UCSD-AML1 (cell line): ENCODE data around the gene CCL2.

ENCODE experiments used
- DNase-seq: peaks from one replicate; lab custom pipeline; 2025; ENCODE audit not compliant: unreplicated experiment; lab: John Stamatoyannopoulos, UW

CCL2 gene

DNA sequence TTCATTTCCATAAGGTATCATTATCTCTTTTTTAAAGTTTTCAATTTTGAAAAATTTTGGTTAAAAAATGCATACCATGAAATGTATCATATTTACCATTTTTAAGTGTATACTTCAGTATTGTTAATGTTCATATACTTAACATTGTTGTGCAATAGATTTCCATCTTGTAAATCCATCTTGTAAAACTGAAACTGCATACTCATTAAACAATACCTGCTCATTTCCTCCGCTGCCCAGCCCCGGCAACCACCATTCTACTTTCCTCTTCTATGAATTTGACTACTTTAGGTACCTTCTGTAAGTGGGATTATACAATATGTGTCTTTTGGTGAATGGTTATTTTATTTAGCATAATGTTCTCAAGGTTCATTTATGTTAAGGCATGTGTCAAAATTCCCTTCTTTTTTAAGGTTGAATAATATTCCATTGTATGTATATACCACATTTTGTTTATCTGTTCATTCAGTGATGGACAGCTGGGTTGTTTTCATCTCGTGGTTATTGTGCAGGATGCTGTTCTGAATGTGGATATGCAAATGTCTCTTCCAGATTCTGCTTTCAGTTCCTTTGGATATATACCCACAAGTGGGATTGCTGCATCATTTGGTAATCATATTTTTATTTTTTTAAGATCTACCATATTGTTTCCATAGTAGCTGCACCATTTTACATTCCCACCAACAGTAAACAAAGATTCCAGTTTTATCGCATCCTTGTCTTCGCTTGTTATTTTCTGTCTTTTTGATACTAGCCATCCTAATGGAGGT, 6.7 kb downstream of the CCL2 start:
- DNase-seq: no peak

DNA sequence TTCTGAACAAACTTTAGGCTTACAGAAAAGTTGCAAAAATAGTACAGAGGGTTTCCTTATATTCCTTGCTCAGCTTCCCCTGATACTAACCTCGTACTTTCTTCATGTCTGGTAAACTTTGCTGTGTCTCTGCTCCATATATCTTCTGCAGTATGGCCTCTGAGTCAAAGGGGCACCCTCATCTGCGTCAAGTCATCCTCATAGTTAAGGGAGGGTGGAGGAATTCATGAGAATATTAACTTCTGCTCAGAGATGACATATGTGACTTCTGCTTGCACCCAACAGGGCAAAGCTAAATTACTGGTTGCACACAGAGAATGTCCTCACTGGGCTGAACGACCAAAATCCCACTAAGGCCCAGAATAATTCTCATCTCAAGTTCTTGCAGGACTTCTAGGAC, 10.6 kb downstream of the CCL2 start:
- DNase-seq: no peak

DNA sequence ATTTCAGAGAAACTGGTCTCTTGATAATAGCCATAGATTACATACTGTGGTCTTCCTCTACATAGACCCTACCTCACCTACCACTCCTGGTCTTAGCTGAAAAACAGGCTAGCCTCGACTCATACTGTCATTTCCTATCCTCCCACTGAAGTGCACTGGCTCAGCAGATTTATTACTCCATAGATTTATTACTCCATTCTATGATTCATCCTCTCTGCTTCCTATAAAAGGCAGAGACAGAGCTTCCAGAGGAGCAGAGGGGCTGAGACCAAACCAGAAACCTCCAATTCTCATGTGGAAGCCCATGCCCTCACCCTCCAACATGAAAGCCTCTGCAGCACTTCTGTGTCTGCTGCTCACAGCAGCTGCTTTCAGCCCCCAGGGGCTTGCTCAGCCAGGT, 14.9 kb downstream of the CCL2 start, which contains the start of gene CCL7:
TSS of gene CCL7 (plus strand) at position 253 of the 400 bp plus-strand sequence. CDS start at position 323, 70 bp downstream.
- no peak for DNase-seq

DNA sequence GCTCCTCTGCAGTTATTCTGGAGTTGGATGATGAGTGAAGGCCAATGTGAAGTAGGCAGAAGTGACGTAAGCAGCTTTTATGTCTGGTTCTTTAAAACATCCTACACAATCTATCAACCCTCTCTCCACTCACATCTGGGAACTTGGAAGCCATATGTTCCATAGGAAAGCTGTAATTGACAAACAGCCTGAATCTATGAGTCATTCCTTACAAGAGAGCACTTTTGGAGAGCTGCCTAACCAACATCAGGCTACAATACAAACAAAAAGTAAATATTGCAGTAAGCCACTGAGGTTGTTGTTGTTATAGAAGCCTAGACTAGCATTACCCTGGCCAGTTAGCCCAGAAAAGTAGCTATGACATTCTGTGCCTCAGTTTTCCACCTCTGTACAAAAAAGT, 20.8 kb downstream of the CCL2 start:
- DNase-seq: no peak

DNA sequence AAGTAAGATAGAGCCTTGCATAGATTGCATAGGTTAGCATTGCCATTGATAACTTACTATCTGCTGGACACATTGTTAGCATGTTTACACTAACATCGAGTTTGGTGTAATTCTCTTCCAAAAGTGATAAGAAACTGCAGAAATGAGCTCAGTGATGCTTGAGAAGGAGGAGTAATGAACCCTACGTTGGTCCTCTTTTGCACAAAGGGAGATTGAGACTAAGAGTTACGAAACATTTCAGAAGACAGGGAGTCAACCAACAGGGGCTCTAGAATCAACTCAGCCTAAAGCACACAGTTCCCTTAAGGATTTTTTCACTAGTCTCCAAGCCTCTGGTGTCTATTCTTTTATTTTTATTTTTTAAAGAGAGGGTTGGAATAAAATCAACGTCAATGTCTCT, 21.7 kb downstream of the CCL2 start:
- DNase-seq: no peak

DNA sequence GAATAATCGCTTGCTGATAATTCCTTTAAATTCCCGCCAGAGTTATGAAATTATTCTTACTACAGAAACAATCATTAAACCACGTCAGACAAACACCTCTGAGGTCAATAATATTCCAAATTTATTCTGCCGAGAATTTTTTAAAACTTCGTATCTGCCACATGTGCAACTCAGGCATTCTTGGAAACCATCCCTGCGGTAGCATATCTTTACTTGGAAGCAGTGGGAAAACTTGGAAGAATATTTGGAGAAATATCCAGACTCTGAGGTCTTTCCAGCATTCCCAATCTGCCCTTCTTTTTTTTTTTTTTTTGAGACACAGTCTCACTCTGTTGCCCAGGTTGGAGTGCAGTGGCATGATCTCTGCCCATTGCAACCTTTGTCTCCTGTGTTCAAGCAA, 28.5 kb downstream of the CCL2 start:
- no peak for DNase-seq

DNA sequence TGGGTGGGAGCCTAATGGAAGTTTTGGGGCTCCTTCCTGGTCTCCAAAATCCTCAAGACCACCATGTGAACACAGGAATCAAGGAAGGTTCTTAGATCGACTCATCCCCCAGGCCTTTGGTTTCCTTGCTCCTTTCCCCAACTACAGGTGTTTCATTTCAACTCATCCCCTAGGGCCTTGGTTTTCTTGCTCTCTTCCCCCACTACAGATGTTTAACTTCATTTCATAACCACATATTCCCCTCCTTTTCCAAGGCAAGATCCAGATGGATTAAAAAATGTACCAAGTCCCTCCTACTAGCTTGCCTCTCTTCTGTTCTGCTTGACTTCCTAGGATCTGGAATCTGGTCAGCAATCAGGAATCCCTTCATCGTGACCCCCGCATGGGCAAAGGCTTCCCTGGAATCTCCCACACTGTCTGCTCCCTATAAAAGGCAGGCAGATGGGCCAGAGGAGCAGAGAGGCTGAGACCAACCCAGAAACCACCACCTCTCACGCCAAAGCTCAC, 30.3 kb downstream of the CCL2 start, which contains the start of gene CCL11:
TSS of gene CCL11 (plus strand) at position 457 of the 507 bp plus-strand sequence. CDS start 67 bp downstream, outside the sequence.
- no peak for DNase-seq

DNA sequence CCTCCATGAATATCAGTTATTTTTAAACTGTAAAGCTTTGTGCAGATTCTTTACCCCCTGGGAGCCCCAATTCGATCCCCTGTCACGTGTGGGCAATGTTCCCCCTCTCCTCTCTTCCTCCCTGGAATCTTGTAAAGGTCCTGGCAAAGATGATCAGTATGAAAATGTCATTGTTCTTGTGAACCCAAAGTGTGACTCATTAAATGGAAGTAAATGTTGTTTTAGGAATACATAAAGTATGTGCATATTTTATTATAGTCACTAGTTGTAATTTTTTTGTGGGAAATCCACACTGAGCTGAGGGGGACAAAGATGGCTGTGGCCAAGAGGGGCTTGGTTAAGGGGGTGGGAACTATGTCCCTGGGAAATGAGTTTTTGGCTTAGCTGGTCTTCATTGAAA, 32.8 kb downstream of the CCL2 start:
- no peak for DNase-seq

DNA sequence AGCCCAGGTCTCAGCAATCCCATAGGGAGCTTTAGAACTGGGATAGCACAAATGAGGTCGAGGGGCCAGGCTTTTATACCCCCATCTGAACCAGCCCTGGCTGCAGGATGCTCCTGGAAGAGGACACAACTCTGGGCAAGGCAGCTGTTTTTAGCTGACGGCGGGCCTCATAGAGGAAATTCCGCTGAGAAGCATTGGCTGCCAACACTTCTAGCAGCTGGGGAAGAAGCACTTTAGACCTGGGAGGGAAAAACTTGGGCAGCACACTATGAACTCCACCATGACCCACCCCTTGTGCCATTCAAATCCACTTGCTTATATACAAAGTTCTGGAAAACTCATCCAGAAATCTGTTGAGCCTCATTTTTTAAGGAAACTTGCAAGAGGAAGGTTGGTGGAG, 35.5 kb downstream of the CCL2 start:
- no peak for DNase-seq

DNA sequence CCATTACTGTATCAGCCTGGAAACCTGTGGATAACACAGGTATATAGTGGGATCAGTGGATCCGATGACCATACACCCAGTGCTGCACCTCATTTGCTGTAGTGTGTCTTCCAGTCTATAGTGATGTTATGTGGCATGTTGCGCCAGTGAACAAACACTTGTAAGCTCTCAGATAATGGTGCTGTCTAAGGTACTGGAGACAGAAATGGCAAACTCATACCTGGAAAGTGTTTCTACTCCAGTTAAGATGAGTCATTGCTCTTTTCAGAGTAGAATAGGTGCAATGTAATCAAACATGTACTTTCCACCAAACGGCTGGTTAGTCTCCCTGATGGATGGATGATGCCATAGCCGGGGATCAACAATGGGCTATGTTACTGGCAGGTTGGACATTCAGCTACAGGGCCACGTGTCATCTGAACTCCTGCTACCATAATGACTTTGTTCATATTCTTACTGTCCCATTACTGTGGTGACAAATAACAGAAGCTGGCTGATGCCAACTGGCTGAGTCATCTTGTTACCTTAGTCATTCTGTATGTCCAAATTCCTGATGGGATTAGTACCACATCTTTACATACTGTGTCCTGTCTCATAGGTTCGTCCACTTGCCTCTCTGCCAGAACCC, 36.8 kb downstream of the CCL2 start:
- DNase-seq: no peak

DNA sequence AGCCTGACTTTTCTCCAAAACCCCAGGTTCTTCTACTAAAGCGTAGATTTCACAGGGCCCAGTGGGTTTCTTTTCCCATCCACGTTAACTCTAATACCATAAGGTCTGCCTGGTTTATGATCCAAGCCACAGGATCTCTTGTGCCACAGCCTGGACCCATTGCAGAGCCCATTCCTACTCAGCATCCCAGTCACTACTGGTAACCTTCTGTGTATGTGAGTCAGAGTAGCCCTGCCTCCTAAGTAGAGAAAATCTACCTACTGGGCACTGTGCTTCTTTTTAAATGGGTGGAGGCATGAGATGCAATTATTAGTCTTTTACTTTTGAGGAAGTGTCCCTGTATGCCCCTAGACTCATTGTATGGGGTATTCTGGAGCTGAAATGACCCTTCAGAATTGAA, 43.9 kb downstream of the CCL2 start:
- no peak for DNase-seq

DNA sequence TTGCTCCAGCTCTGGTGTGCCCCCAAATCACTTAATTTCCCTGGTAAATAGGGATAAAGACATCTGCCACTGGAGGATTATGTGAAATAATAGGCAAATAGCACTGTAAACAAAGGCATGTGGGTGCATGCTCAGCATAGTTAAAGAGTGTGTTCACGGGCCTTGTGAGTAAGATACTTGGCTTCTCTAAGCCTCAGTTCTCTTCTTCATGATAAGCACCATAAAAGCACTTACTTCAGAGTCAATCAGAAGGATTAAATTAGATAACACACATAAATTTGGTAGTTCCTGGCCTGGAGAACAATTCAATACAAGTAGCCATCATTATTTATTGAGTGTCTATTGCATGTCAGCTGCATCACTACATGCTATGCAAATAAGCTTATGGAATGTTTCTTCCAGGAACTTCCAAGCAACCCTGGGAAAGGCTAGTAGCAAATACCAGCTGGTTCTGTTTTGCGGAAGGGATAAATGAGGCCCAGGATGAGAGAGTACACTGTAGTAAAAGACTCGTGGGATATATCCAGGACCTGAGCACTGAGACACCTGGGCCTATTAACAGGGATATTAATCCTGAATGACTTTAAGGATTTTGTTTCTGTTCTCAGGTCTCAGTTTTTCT, 45.0 kb downstream of the CCL2 start:
- no peak for DNase-seq

DNA sequence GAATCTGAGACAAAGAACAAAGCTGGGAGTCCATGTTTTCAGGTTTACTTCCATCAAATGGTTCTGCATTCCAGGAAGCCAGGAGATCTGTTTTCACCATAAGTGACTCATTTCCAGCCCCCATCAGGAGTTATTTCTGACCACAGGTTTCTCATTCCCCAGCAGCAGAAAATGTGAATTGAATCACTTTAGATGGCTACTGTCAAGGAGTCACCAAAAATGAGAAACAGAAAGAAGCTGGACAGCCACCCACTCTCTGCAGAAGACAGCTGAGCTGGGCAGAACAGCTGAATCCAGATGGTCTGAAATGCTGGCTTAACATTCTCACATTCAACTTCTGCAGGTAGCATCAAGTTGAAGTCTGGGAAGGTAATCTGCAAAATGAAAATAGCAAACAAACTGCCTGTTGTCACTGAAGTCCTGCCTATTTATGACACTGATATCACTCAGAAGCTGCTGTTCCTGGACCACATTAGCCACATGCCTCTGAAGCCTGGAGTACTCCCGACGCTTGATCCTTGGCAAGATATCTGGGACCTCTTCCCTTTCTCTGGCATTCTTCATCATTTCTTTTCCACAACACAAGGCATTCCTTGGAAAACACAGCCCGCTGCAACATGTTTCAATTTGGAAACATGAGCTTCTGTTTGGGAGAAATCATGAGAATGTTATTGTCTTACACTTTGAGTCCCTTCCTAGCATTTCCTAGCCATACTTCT, 45.7 kb downstream of the CCL2 start:
- DNase-seq: no peak

DNA sequence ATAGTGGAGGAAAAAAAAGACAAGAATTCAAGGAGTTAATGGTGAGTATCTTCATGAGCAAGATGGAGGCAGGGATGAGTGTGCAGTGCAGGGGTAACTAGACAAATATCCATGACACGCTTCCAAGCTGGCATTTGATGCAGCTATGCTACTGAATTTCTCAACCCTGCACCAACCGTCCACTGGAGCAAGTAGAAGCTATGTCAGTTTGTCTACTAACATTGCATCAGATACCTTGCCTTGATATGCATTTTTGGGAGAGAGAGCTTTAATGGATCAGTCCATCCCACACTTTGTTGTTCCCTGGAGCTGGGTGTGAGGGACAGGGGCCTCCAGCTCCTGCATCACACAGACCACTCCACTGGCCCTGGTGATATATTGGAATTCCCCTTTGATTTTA, 46.9 kb downstream of the CCL2 start:
- no peak for DNase-seq

DNA sequence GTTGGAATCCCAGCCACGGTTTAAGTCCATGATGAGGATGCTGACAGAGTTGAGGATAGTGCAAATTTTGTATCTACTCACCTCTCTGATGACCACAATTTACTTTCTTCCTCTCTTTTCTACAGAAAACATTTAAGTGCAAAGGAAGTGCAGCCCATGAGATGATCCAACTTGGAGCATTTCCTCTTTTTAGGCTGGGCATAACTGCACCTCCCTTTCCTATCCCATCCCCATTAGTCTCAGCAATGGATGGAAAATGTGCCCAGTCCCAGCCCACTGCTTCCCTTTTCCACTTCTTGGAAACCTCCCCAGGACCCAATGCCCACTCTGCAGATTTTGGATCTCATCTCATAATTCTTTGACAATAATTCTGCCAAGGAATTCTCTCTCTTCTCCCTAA, 47.6 kb downstream of the CCL2 start:
- DNase-seq: no peak

DNA sequence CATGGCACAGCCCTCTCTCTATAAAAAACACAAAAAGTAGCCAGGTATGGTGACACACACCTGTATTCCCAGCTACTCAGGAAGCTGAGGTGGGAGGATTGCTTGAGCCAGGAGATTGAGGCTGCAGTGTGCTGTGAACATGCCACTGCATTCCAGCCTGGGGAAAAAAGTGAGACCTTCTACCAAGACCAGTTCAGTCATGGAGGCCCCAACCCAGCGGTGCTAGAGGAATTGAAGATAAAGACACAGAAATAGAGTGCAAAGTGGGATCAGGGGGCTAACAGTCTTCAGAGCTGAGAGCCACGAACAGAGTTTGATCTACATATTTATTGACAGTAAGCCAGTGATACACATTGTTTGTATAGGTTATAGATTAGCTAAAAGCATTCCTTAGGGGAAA, 48.5 kb downstream of the CCL2 start:
- no peak for DNase-seq

DNA sequence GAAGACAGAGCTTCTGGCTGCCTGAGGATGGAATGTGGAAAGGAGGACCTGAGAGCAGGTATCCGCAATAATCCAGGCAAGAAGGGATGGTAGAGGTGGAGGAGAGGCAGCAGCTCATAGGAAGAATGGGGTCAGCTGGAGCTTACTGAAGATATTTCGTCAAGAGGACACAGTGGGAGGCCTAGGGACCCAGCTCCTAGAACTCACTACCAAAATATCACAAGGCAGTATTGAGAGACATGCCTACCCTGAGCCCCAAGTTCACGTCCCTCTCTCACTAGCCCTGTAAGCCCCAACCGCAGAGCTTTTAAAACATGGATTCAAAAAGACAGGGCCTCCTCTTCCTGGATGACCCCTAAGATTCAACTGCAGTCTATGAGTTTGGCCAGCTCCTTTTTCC, 50.0 kb downstream of the CCL2 start:
- DNase-seq: no peak

DNA sequence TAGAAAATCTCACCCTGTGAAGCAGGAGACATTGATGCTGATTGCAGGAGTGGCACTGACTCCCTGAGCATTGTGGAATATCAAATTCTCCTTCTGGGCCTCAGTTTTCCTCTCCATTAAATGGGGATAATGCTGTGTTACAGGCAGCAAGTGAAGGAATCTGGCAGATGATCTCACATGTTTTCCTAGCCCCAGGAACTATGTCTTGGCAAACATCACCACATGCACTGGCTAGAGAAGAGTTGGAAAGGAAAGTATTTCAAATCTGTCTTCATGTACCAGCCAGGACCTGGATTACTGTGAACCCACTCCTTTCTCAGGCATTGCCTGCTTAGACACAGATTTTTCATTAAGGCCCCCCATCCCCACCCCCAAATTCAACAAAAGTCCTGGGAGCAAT, 50.5 kb downstream of the CCL2 start:
- DNase-seq: no peak

DNA sequence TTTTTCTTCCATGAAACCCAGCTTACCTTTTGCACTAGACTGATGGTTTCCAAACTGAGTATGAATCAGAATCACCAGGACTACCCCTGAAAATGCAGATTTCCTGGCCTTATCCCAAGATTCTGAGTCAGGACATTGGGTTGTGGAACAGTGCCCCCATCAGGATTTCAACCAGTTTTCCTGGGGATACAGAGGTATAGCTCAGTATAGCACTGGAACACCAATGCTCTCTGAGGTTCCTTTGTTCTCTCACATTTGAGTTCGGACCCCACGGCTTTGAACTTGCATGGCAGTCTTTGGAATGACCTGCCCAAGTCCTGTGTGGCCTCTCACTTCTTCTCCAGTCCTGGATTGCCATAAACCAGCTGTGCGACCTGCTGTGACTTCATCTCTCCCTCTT, 51.4 kb downstream of the CCL2 start:
- no peak for DNase-seq
